Mesodermal cell (in vitro differentiated cells): ENCODE measurements around the gene ARL4A.
A peak's percentile ranks its signal among the peaks of the same experiment; 100 is the strongest.
"Not testable (repeated sequence)": the region's sequence is repeated elsewhere in the genome, so short reads cannot be mapped to it uniquely, and the experiment has no call there.

Source experiments
- H3K27ac ChIP-seq: 2 replicates; pipeline ENCODE4 v1.7.0; 2013; ENCODE audit warnings: mild to moderate bottlenecking, low read depth, low read length, moderate library complexity; ENCODE audit not compliant: severe bottlenecking
- H3K36me3 ChIP-seq: 2 replicates; pipeline ENCODE4 v1.7.1; 2013; ENCODE audit warnings: mild to moderate bottlenecking, low read length, moderate library complexity; ENCODE audit not compliant: control insufficient read depth, insufficient read depth
- H3K4me1 ChIP-seq: one replicate; pipeline ENCODE4 v1.7.1; 2013; ENCODE audit warnings: mild to moderate bottlenecking, low read length; ENCODE audit not compliant: insufficient read depth, control insufficient read depth, poor library complexity, severe bottlenecking
- H3K4me3 ChIP-seq: 2 replicates; pipeline ENCODE4 v1.7.0; 2013; ENCODE audit warnings: low read length, control low read depth, mild to moderate bottlenecking; ENCODE audit not compliant: insufficient read depth, poor library complexity, severe bottlenecking; ENCODE audit errors: extremely low read depth
- H3K9me3 ChIP-seq: 2 replicates; pipeline ENCODE4 v1.7.1; 2013; ENCODE audit warnings: mild to moderate bottlenecking, low read length, moderate library complexity; ENCODE audit not compliant: control insufficient read depth
- WGBS, 2 experiments: methylation state at CpG; one replicate each; pipeline ENCODE4 v1.1.5; 2013; ENCODE audit warnings: missing lambda C conversion rate in 2 of 2; ENCODE audit not compliant: insufficient coverage in 2 of 2; 5-methylcytosine and 5-hydroxymethylcytosine counted together

The ARL4A gene

GRCh38 chr7:12670000-12670729 lies 17.3 kb upstream of the ARL4A start:
- WGBS, 2 experiments = no CpG with 5 or more reads among the region's 1 CpG
- no peaks in the 10 kb centered on the region for H3K36me3 ChIP-seq
- H3K4me1 ChIP-seq = peaks cover 6% of the 10 kb centered on the region
- no peak overlapping the region for H3K27ac ChIP-seq
- H3K4me3 ChIP-seq = no peak overlapping the region
- H3K9me3 ChIP-seq = no peaks in the 10 kb centered on the region

GRCh38 chr7:12670743-12671520 lies 16.5 kb upstream of the ARL4A start:
- Histone ChIP-seq H3K4me1 (peaks cover 1% of the 10 kb centered on the region), H3K27ac (no peak overlapping the region), H3K36me3 (no peaks in the 10 kb centered on the region), H3K9me3 (no peaks in the 10 kb centered on the region), H3K4me3 (no peak overlapping the region)
- 80% methylated on average over 1 of the region's 6 CpGs; no CpG with 5 or more reads in 1 of the 2 experiments for WGBS, 2 experiments

GRCh38 chr7:12673436-12673835 lies 14.0 kb upstream of the ARL4A start:
- not testable (repeated sequence) for H3K4me3 ChIP-seq, H3K27ac ChIP-seq, H3K9me3 ChIP-seq, H3K4me1 ChIP-seq, H3K36me3 ChIP-seq
- 91 to 100% methylated on average over 3 to 5 of the region's 7 CpGs for WGBS, 2 experiments

- H3K4me1 ChIP-seq = no peaks in the 10 kb centered on the region
- no peak overlapping the region for H3K27ac ChIP-seq
- no peak overlapping the region for H3K4me3 ChIP-seq
- no peaks in the 10 kb centered on the region for H3K9me3 ChIP-seq
- WGBS, 2 experiments = 86% methylated on average over 1 of the region's 2 CpGs; no CpG with 5 or more reads in 1 of the 2 experiments
- H3K36me3 ChIP-seq = no peaks in the 10 kb centered on the region
Measured at GRCh38 chr7:12674053-12674452, 13.4 kb upstream of the ARL4A start.

- no peak overlapping the region for H3K4me3 ChIP-seq
- WGBS, 2 experiments = 86 to 88% methylated on average over 3 to 4 of the region's 4 CpGs
- H3K27ac ChIP-seq = no peak overlapping the region
- no peaks in the 10 kb centered on the region for H3K36me3 ChIP-seq
- H3K4me1 ChIP-seq = no peaks in the 10 kb centered on the region
- H3K9me3 ChIP-seq = no peaks in the 10 kb centered on the region
Measured at GRCh38 chr7:12674861-12675260, 12.6 kb upstream of the ARL4A start.

- Histone ChIP-seq H3K4me1 (no peaks in the 10 kb centered on the region), H3K9me3 (no peaks in the 10 kb centered on the region), H3K4me3 (no peak overlapping the region), H3K27ac (no peak overlapping the region), H3K36me3 (no peaks in the 10 kb centered on the region)
- 88% methylated on average over 1 of the region's 2 CpGs; no CpG with 5 or more reads in 1 of the 2 experiments for WGBS, 2 experiments
Measured at GRCh38 chr7:12683678-12684585, 3.5 kb upstream of the ARL4A start.

- Histone ChIP-seq H3K27ac (no peak overlapping the region), H3K9me3 (no peaks in the 10 kb centered on the region), H3K36me3 (no peaks in the 10 kb centered on the region), H3K4me3 (no peak overlapping the region), H3K4me1 (no peaks in the 10 kb centered on the region)
- WGBS, 2 experiments = 86 to 99% methylated on average over 16 to 17 of the region's 19 CpGs
Measured at GRCh38 chr7:12684733-12685132, 2.7 kb upstream of the ARL4A start.

- H3K4me3 ChIP-seq = no peak overlapping the region
- H3K4me1 ChIP-seq = no peaks in the 10 kb centered on the region
- WGBS, 2 experiments = 77 to 100% methylated on average over 3 to 8 of the region's 13 CpGs
- H3K36me3 ChIP-seq = no peaks in the 10 kb centered on the region
- no peaks in the 10 kb centered on the region for H3K9me3 ChIP-seq
- no peak overlapping the region for H3K27ac ChIP-seq
Measured at GRCh38 chr7:12685550-12685949, 1.9 kb upstream of the ARL4A start.

- peak overlapping the region; percentile 69 for H3K4me3 ChIP-seq
- no peaks in the 10 kb centered on the region for H3K4me1 ChIP-seq
- 34 to 47% methylated on average over 39 to 54 of the region's 54 CpGs for WGBS, 2 experiments
- H3K27ac ChIP-seq = peak overlapping the region; percentile 76
- no peaks in the 10 kb centered on the region for H3K9me3 ChIP-seq
- H3K36me3 ChIP-seq = no peaks in the 10 kb centered on the region
Measured at GRCh38 chr7:12686234-12686890, 1.1 kb upstream of the ARL4A start.

- peak overlapping the region; percentile 19 for H3K27ac ChIP-seq
Measured at GRCh38 chr7:12687718-12688171, 312 bp downstream of the ARL4A start.

More at GRCh38 chr7:12687718-12688171, 312 bp downstream of the ARL4A start:
- Histone ChIP-seq H3K4me3 (peak overlapping the region; percentile 69), H3K4me1 (no peaks in the 10 kb centered on the region), H3K9me3 (no peaks in the 10 kb centered on the region), H3K36me3 (no peaks in the 10 kb centered on the region)
- 0 to 2% methylated on average over 3 to 7 of the region's 12 CpGs for WGBS, 2 experiments
